ENCODE data around the gene CDH19. TPM values are rescaled to one million over a fixed set of nuclear protein-coding genes. Genes with fewer than 3 reads are reported as not detected.

CDH19 gene
- total and polyA plus RNA-seq, 2 donors from 2014 or later: 0.37 to 0.94 TPM

GRCh38 chr18:66534110-66534509, 69.8 kb downstream of the CDH19 start:
- no peak overlapping the region for H3K27ac ChIP-seq (ENCODE audit: low read depth in 2 of 2, low read length in 2 of 2)
- no peak overlapping the region for H3K4me3 ChIP-seq (ENCODE audit: low read length in 3 of 3)
- H3K36me3 ChIP-seq (ENCODE audit: control insufficient read depth in 2 of 3, insufficient read depth in 3 of 3, low read length in 3 of 3): no peaks in the 10 kb centered on the region
- no peak overlapping the region for H3K9ac ChIP-seq (ENCODE audit: low read length in 3 of 3)
- H3K9me3 ChIP-seq (ENCODE audit: control insufficient read depth in 2 of 3, insufficient read depth in 1 of 3, low read length in 3 of 3): no peaks in the 10 kb centered on the region
- no peak for TF ChIP-seq CTCF (IDR thresholded peaks at IDR 0.05; ENCODE audit: borderline replicate concordance, extremely low read depth, insufficient read depth)
- FAIRE-seq (no peak), DNase-seq (no peak)
- H3K27me3 ChIP-seq (ENCODE audit: control insufficient read depth, insufficient read depth, low read length): no peaks in the 10 kb centered on the region
- no peaks in the 10 kb centered on the region for H3K4me1 ChIP-seq (ENCODE audit: control insufficient read depth in 2 of 3, insufficient read depth in 2 of 3, low read depth in 1 of 3, low read length in 3 of 3)
- intact Hi-C loops (cut with DNase I): no loop called here

- H3K36me3 ChIP-seq (ENCODE audit: control insufficient read depth in 2 of 3, insufficient read depth in 3 of 3, low read length in 3 of 3): no peaks in the 10 kb centered on the region
- TF ChIP-seq CTCF (IDR thresholded peaks at IDR 0.05; ENCODE audit: borderline replicate concordance, extremely low read depth, insufficient read depth): no peak
- FAIRE-seq (peak; percentile 29), DNase-seq (no peak)
- H3K4me3 ChIP-seq (ENCODE audit: low read length in 3 of 3): no peak overlapping the region
- H3K27me3 ChIP-seq (ENCODE audit: control insufficient read depth, insufficient read depth, low read length): no peaks in the 10 kb centered on the region
- no peak overlapping the region for H3K9ac ChIP-seq (ENCODE audit: low read length in 3 of 3)
- no peak overlapping the region for H3K27ac ChIP-seq (ENCODE audit: low read depth in 2 of 2, low read length in 2 of 2)
- intact Hi-C loops (cut with DNase I): no loop called here
- no peaks in the 10 kb centered on the region for H3K9me3 ChIP-seq (ENCODE audit: control insufficient read depth in 2 of 3, insufficient read depth in 1 of 3, low read length in 3 of 3)
- no peaks in the 10 kb centered on the region for H3K4me1 ChIP-seq (ENCODE audit: control insufficient read depth in 2 of 3, insufficient read depth in 2 of 3, low read depth in 1 of 3, low read length in 3 of 3)
Measured at GRCh38 chr18:66533693-66534092, 70.2 kb downstream of the CDH19 start.

GRCh38 chr18:66523219-66523991, 80.5 kb downstream of the CDH19 start:
- Histone ChIP-seq H3K27me3 (ENCODE audit: control insufficient read depth, insufficient read depth, low read length) (no peaks in the 10 kb centered on the region), H3K9ac (ENCODE audit: low read length in 3 of 3) (no peak overlapping the region), H3K36me3 (ENCODE audit: control insufficient read depth in 2 of 3, insufficient read depth in 3 of 3, low read length in 3 of 3) (no peaks in the 10 kb centered on the region), H3K4me1 (ENCODE audit: control insufficient read depth in 2 of 3, insufficient read depth in 2 of 3, low read depth in 1 of 3, low read length in 3 of 3) (no peaks in the 10 kb centered on the region), H3K27ac (ENCODE audit: low read depth in 2 of 2, low read length in 2 of 2) (no peak overlapping the region), H3K4me3 (ENCODE audit: low read length in 3 of 3) (no peak overlapping the region), H3K9me3 (ENCODE audit: control insufficient read depth in 2 of 3, insufficient read depth in 1 of 3, low read length in 3 of 3) (no peaks in the 10 kb centered on the region)
- DNase-seq (no peak), FAIRE-seq (no peak)
- intact Hi-C loops (cut with DNase I): no loop called here
- no peak for TF ChIP-seq CTCF (IDR thresholded peaks at IDR 0.05; ENCODE audit: borderline replicate concordance, extremely low read depth, insufficient read depth)
